CD4-positive, alpha-beta memory T cell (primary cell): Measurements from ENCODE around the gene KLK6. TPM values are rescaled to one million over a fixed set of nuclear protein-coding genes. Genes with fewer than 3 reads are reported as not detected.
"Not testable (repeated sequence)": the region's sequence is repeated elsewhere in the genome, so short reads cannot be mapped to it uniquely, and the experiment has no call there.

Experiments
- CTCF ChIA-PET: fragments of 350-600 bp; sonication (Branson Sonifier 250); formaldehyde crosslinking; loops from one replicate; lab custom pipeline; 2021; ENCODE audit warnings: inconsistent platforms; ENCODE audit not compliant: partially characterized antibody; lab: Charles Lee
- POLR2A ChIA-PET: fragments of 350-600 bp; sonication (Branson Sonifier 250); formaldehyde crosslinking; loops from one replicate; lab custom pipeline; 2021; ENCODE audit not compliant: partially characterized antibody; lab: Charles Lee
- DNase-seq, 5 donors: peaks; one replicate each; pipeline versions ENCODE4 v3.0.0 to v3.0.0-alpha.2; 2020 to 2022; ENCODE audit warnings: mixed read lengths in 1 of 5
- H3K27ac ChIP-seq: one replicate; pipeline ENCODE4 v1.7.0; 2013; ENCODE audit warnings: low read depth, low read length
- H3K27me3 ChIP-seq: 2 replicates; pipeline ENCODE4 v1.7.0; 2013; ENCODE audit warnings: mild to moderate bottlenecking, low read length, moderate library complexity; ENCODE audit not compliant: insufficient read depth
- H3K36me3 ChIP-seq: 2 replicates; pipeline ENCODE4 v1.7.0; 2013; ENCODE audit warnings: mild to moderate bottlenecking, low read length, moderate library complexity; ENCODE audit not compliant: insufficient read depth
- H3K4me1 ChIP-seq: 2 replicates; pipeline ENCODE4 v1.7.0; 2013; ENCODE audit warnings: mild to moderate bottlenecking, low read length, moderate library complexity; ENCODE audit not compliant: insufficient read depth
- H3K4me3 ChIP-seq, 2 donors: one replicate each; pipeline ENCODE4 v1.7.0; 2013; ENCODE audit warnings: low read length in 2 of 2, mild to moderate bottlenecking in 1 of 2
- H3K9me3 ChIP-seq, 2 donors: one replicate each; pipeline ENCODE4 v1.7.0; 2013; ENCODE audit warnings: low read length in 2 of 2, control low read depth in 1 of 2; ENCODE audit not compliant: control insufficient read depth in 1 of 2
- H3K27ac Mint-ChIP-seq, 7 donors: one replicate each; pipeline ENCODE4 v1.8.0; 2020 to 2021; ENCODE audit warnings: mixed read lengths in 7 of 7, mild to moderate bottlenecking in 6 of 7, inconsistent platforms in 3 of 7, moderate library complexity in 3 of 7
- H3K27me3 Mint-ChIP-seq, 2 donors: one replicate each; pipeline ENCODE4 v1.8.0; 2020 to 2021; ENCODE audit warnings: mixed read lengths in 2 of 2
- H3K36me3 Mint-ChIP-seq, 2 donors: one replicate each; pipeline ENCODE4 v1.8.0; 2020 to 2021; ENCODE audit warnings: mixed read lengths in 2 of 2, inconsistent platforms in 1 of 2, mild to moderate bottlenecking in 1 of 2
- H3K4me1 Mint-ChIP-seq, 4 donors: one replicate each; pipeline ENCODE4 v1.8.0; 2020 to 2021; ENCODE audit warnings: mixed read lengths in 4 of 4, mild to moderate bottlenecking in 1 of 4
- H3K4me3 Mint-ChIP-seq, 8 donors: one replicate each; pipeline ENCODE4 v1.8.0; 2020 to 2021; ENCODE audit warnings: mixed read lengths in 8 of 8, mild to moderate bottlenecking in 7 of 8, moderate library complexity in 6 of 8, inconsistent platforms in 3 of 8
- H3K9me3 Mint-ChIP-seq, 8 donors: one replicate each; pipeline ENCODE4 v1.8.0; 2020 to 2021; ENCODE audit warnings: mixed read lengths in 8 of 8, mild to moderate bottlenecking in 5 of 8, inconsistent platforms in 3 of 8, moderate library complexity in 1 of 8
- intact Hi-C: fragments of 100-400 bp; cut with micrococcal nuclease; formaldehyde crosslinking; loops from one replicate; pipeline ENCODE4 v1.15.1; 2023
- polyA plus RNA-seq, 2 donors: library from polyadenylated mRNA; unstranded; fragments of 300-500 nt; fragmentation: Illumina TruSeq; gene quantifications; one replicate each; pipeline ENCODE4 v1.2.3, GENCODE V29; 2021
- total RNA-seq, 2 experiments: library from RNA; stranded (reverse); gene quantifications; one replicate each; pipeline ENCODE4 v1.2.3, GENCODE V29; 2021

KLK6 gene
- total and polyA plus RNA-seq, 4 experiments from 2014 or later, result not detected

DNA sequence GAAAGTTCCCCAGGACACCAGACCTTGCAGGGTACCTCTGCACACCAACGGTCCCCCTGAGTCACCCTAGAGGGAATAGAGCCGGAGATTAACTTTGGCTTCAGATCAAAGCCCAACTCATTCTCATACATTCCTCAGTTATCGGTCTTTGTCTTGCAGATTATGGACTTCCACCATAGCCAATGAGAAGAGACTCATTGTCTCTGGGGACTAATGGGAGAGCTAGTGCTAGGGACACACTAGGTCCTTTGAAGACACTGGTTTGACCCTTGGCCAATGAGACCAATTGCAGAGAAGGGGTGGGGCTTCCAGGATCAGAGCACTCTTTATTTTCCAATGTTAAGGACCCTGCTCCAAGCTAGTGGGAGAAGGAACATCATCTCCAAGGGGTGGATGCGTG lies 8.2 kb upstream of the KLK6 start:
- Mint-ChIP-seq H3K9me3 (peaks cover 0 to 2% (median 0%) of the 10 kb centered on the region in 8 donors), H3K27ac (no peak overlapping the region), H3K27me3 (peaks cover 36 to 45% of the 10 kb centered on the region in 2 donors), H3K36me3 (no peaks in the 10 kb centered on the region), H3K4me1 (peaks cover 0 to 1% (median 0%) of the 10 kb centered on the region in 4 donors), H3K4me3 (no peak overlapping the region)
- H3K4me3 ChIP-seq, result no peak overlapping the region
- no peaks in the 10 kb centered on the region for H3K36me3 ChIP-seq
- H3K9me3 ChIP-seq, result no peaks in the 10 kb centered on the region
- peaks cover 5% of the 10 kb centered on the region for H3K27me3 ChIP-seq
- ChIA-PET POLR2A (no interaction called here), CTCF (no interaction called here)
- no peaks in the 10 kb centered on the region for H3K4me1 ChIP-seq
- H3K27ac ChIP-seq, result no peak overlapping the region
- DNase-seq, result no peak
- intact Hi-C loops, result no loop called here

DNA sequence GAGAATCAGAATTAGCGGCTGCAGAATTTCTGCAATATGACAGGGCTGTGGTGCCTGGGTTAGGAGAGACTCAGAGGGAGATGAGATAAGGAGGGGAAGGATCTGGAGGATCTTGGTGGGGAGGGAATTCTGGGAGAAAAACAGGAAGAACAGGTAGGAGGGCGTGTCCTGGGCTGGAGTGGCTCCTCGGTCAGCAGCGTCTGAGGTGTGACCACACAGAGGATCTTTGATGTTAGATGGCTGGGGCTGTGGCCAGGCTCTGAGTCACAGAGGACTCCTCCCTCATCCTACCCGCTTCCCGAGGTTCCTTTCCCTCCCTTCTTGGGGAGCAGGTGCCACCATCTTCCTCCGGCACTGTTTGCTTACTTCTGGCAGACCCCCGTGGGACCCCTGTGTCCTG lies 6.4 kb upstream of the KLK6 start:
- Mint-ChIP-seq H3K4me1 (peaks cover 0 to 1% (median 0%) of the 10 kb centered on the region in 4 donors), H3K27ac (no peak overlapping the region), H3K4me3 (peak overlapping the region in 1 of 8 donors; percentile 54), H3K27me3 (peaks cover 34 to 43% of the 10 kb centered on the region in 2 donors), H3K9me3 (peaks cover 0 to 2% (median 0%) of the 10 kb centered on the region in 8 donors), H3K36me3 (no peaks in the 10 kb centered on the region)
- ChIA-PET POLR2A (no interaction called here), CTCF (no interaction called here)
- no peak for DNase-seq
- Histone ChIP-seq H3K27ac (no peak overlapping the region), H3K27me3 (peaks cover 5% of the 10 kb centered on the region), H3K4me3 (no peak overlapping the region), H3K36me3 (no peaks in the 10 kb centered on the region), H3K9me3 (no peaks in the 10 kb centered on the region), H3K4me1 (no peaks in the 10 kb centered on the region)
- intact Hi-C loops, result no loop called here

DNA sequence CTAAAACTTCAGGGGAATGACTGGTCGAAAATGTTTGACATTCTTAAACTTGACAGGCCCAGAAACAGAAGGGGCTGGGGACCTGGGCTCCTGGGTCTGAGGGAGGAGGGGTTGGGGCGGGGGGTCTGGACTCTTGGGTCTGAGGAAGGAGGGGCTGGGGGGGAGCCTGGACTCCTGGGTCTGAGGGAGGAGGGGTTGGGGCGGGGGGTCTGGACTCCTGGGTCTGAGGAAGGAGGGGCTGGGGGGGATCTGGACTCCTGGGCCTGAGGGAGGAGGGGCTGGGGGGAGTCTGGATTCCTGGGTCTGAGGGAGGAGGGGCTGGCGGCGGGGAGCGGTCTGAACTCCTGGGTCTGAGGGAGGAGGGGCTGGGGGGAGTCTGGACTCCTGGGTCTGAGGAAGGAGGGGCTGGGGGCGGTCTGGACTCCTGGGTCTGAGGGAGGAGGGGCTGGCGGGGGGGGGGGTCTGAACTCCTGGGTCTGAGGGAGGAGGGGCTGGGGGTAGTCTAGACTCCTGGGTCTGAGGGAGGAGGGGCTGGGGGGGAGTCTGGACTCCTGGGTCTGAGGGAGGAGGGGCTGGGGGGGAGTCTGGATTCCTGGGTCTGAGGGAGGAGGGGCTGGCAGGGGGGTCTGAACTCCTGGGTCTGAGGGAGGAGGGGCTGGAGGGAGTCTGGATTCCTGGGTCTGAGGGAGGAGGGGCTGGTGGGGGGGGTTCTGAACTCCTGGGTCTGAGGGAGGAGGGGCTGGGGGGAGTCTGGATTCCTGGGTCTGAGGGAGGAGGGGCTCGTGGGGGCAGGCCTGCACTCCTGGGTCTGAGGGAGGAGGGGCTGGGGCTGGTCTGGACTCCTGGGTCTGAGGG lies 5.5 kb upstream of the KLK6 start:
- intact Hi-C loops, result no loop called here
- ChIA-PET POLR2A (no interaction called here), CTCF (no interaction called here)
- Mint-ChIP-seq H3K27me3 (peaks cover 37 to 49% of the 10 kb centered on the region in 2 donors), H3K9me3 (peaks cover 0 to 2% (median 0%) of the 10 kb centered on the region in 8 donors), H3K4me1 (peaks cover 0 to 1% (median 0%) of the 10 kb centered on the region in 4 donors), H3K27ac (no peak overlapping the region), H3K36me3 (no peaks in the 10 kb centered on the region), H3K4me3 (no peak overlapping the region)
- no peak overlapping the region for H3K27ac ChIP-seq
- no peaks in the 10 kb centered on the region for H3K4me1 ChIP-seq
- DNase-seq, result no peak
- no peaks in the 10 kb centered on the region for H3K36me3 ChIP-seq
- H3K9me3 ChIP-seq, result no peaks in the 10 kb centered on the region
- H3K4me3 ChIP-seq, result no peak overlapping the region
- H3K27me3 ChIP-seq, result peaks cover 5% of the 10 kb centered on the region

DNA sequence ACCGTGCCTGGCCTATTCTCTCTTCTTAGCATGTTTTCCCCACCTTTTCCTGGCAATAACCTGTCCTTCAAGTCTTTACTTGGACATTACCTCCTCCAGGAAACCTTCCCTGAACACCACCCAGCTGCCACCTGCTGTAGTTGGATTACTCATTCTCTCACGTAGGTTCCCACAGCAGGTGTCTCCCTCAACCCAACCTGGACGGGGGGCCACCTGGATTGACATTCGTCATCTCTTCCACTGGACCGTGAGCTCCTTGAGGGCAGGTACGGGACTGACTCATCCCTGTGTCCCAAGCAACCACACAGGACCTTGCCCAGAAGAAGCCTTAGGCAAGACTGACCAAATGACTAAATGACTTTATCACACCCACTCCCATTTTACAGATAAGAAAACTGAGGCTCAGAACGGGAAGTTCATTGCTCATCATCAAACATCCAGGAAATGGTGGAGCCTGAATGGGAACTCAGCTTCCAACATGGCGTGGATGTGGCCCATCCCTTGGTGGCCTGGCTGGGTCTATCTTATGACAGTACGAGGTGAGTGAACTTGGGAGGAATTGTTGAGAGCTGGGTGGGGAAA lies 3.5 kb upstream of the KLK6 start:
- ChIA-PET CTCF (no interaction called here), POLR2A (no interaction called here)
- intact Hi-C loops, result no loop called here
- Histone ChIP-seq H3K27me3 (peaks cover 4% of the 10 kb centered on the region), H3K36me3 (no peaks in the 10 kb centered on the region), H3K9me3 (no peaks in the 10 kb centered on the region), H3K27ac (no peak overlapping the region), H3K4me1 (no peaks in the 10 kb centered on the region), H3K4me3 (no peak overlapping the region)
- Mint-ChIP-seq H3K36me3 (no peaks in the 10 kb centered on the region), H3K27ac (no peak overlapping the region), H3K4me3 (no peak overlapping the region), H3K9me3 (no peaks in the 10 kb centered on the region), H3K27me3 (peaks cover 34 to 44% of the 10 kb centered on the region in 2 donors), H3K4me1 (peaks cover 0 to 1% (median 0%) of the 10 kb centered on the region in 4 donors)
- DNase-seq, result no peak

DNA sequence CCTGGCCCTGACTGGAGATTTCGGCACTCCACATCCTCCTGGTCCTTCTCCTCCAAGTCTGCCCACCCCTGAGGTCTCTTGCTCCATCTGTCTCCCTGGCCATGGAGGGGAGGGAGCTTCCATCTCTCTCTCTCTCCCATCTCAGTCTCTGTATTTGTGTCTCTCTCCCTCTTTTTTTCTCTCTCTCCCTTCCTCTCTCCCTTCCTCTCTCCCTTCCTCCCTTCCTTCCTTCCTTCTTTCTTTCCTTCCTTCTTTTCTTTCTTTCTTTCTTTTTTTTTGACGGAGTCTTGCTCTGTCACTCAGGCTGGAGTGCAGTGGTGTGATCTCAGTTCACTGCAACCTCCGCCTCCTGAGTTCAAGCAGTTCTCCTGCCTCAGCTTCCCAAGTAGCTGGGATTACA lies 419 bp upstream of the KLK6 start:
- H3K27ac ChIP-seq, CTCF ChIA-PET, H3K4me1 Mint-ChIP-seq, intact Hi-C loops, H3K9me3 ChIP-seq, H3K9me3 Mint-ChIP-seq, DNase-seq, POLR2A ChIA-PET, H3K4me3 ChIP-seq, H3K4me1 ChIP-seq, H3K27me3 ChIP-seq, H3K36me3 Mint-ChIP-seq, H3K4me3 Mint-ChIP-seq, H3K36me3 ChIP-seq: not testable (repeated sequence)
- peak overlapping the region in 1 of 7 donors; percentile 72 for H3K27ac Mint-ChIP-seq
- H3K27me3 Mint-ChIP-seq, result peaks cover 26 to 35% of the 10 kb centered on the region in 2 donors

DNA sequence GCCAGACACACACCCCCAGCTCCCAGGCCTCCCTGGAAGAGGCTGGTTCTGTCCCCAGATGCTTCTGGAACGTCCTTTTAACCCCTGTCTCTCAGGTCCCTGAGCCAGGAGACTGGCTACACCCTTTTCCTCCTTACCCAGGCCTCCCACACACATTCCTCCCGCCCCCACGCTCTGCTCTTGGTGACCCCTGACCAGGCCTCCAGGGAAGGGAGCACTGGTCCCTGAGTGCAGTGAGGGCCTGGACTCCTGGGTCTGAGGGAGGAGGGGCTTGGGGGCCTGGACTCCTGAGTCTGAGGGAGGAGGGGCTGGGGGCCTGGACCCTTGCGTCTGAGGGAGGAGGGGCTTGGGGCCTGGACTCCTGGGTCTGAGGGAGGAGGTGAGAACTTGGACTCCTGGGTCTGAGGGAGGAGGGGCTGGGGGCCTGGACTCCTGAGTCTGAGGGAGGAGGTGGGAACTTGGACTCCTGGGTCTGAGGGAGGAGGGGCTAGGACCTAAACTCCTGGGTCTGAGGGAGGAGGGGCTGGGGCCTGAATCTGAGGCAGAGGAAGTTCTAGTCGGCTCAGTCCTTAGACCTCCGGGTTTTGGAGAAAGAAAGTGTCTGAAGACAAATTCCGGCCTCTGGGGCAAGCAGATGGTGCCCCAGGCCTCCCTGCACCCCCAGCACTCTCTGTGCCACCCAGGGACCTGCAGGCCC lies 527 bp downstream of the KLK6 start:
- POLR2A ChIA-PET, result no interaction called here
- CTCF ChIA-PET, result no interaction called here
- Mint-ChIP-seq H3K27ac (no peak overlapping the region), H3K9me3 (peaks cover 0 to 4% (median 0%) of the 10 kb centered on the region in 8 donors), H3K4me3 (no peak overlapping the region), H3K4me1 (no peaks in the 10 kb centered on the region), H3K27me3 (peaks cover 26 to 34% of the 10 kb centered on the region in 2 donors), H3K36me3 (no peaks in the 10 kb centered on the region)
- Histone ChIP-seq H3K27me3 (no peaks in the 10 kb centered on the region), H3K36me3 (no peaks in the 10 kb centered on the region), H3K9me3 (no peaks in the 10 kb centered on the region), H3K4me3 (no peak overlapping the region), H3K4me1 (no peaks in the 10 kb centered on the region), H3K27ac (no peak overlapping the region)
- intact Hi-C loops, result no loop called here
- DNase-seq, result no peak
